ENCODE measurements around the gene IL17RC. TPM values are rescaled to one million over a fixed set of nuclear protein-coding genes. Genes with fewer than 3 reads are reported as not detected.
"Not testable (repeated sequence)": the region's sequence is repeated elsewhere in the genome, so short reads cannot be mapped to it uniquely, and the experiment has no call there.

The IL17RC gene
- polyA plus RNA-seq, 3 donors, result 8.3 to 17.9 (median 9.3) TPM

DNA sequence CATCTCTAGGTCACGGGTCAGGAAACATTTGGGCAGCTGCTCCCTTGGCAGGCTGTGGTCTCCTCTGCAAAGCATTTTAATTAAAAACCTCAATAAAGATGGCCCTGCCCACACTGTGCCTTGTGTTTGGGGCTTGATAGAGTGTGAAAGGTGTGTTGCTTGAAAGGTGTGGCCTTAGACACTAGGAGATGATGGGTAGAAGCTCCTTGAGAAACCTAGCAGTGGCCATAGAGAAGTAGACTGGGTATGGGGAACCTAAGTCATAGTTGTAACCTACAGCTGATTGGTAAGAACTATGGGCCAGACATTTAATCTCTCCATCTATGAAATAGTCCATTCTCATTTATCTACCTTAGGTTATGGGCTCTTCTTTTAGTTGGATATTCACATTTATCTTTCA, 23.2 kb upstream of the IL17RC start:
- H3K27ac ChIP-seq (ENCODE audit: low read depth in 1 of 2, low read length in 2 of 2), result no peak overlapping the region
- H3K9me3 ChIP-seq (replicated peaks in 1 of 2; ENCODE audit: control insufficient read depth in 1 of 2, insufficient read depth in 1 of 2, low read length in 2 of 2), result no peaks in the 10 kb centered on the region
- H3K9ac ChIP-seq (ENCODE audit: insufficient read depth, low read length, poor library complexity, severe bottlenecking), result no peak overlapping the region
- peaks cover 10 to 21% of the 10 kb centered on the region in 2 donors for H3K36me3 ChIP-seq (replicated peaks in 1 of 2; ENCODE audit: control insufficient read depth in 1 of 2, insufficient read depth in 2 of 2, low read length in 2 of 2)
- WGBS (ENCODE audit: insufficient coverage), result no CpG with 5 or more reads among the region's 1 CpG
- no peaks in the 10 kb centered on the region for H3K9me3 Mint-ChIP-seq
- H3K36me3 Mint-ChIP-seq, result peaks cover 24 to 28% of the 10 kb centered on the region in 2 donors
- peaks cover 12 to 16% of the 10 kb centered on the region in 2 donors for H3K4me1 ChIP-seq (ENCODE audit: control insufficient read depth in 1 of 2, insufficient read depth in 2 of 2, low read length in 2 of 2)
- H3K27ac Mint-ChIP-seq, result peak overlapping the region in 2 of 7 donors; percentile 7 to 79
- H3K4me2 ChIP-seq (replicated peaks; ENCODE audit: extremely low read depth, low read length, poor library complexity, severe bottlenecking), result no peak overlapping the region
- no peaks in the 10 kb centered on the region for H3K27me3 ChIP-seq (ENCODE audit: control insufficient read depth in 2 of 2, insufficient read depth in 2 of 2, low read length in 2 of 2)
- TF ChIP-seq, protein P1, sequence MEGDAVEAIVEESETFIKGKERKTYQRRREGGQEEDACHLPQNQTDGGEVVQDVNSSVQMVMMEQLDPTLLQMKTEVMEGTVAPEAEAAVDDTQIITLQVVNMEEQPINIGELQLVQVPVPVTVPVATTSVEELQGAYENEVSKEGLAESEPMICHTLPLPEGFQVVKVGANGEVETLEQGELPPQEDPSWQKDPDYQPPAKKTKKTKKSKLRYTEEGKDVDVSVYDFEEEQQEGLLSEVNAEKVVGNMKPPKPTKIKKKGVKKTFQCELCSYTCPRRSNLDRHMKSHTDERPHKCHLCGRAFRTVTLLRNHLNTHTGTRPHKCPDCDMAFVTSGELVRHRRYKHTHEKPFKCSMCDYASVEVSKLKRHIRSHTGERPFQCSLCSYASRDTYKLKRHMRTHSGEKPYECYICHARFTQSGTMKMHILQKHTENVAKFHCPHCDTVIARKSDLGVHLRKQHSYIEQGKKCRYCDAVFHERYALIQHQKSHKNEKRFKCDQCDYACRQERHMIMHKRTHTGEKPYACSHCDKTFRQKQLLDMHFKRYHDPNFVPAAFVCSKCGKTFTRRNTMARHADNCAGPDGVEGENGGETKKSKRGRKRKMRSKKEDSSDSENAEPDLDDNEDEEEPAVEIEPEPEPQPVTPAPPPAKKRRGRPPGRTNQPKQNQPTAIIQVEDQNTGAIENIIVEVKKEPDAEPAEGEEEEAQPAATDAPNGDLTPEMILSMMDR (IDR thresholded peaks at IDR 0.05), result no peak
- H3K4me1 Mint-ChIP-seq, result peaks cover 43% of the 10 kb centered on the region
- no peak for DNase-seq
- H4K20me1 ChIP-seq (ENCODE audit: insufficient read depth, low read length), result peaks cover 8% of the 10 kb centered on the region
- H3K27me3 Mint-ChIP-seq (ENCODE audit: low read depth in 3 of 3), result no peaks in the 10 kb centered on the region
- H3K79me2 ChIP-seq (ENCODE audit: insufficient read depth, low read length), result peaks cover 32% of the 10 kb centered on the region
- H3K4me3 Mint-ChIP-seq, result no peak overlapping the region
- no peak overlapping the region for H2AFZ ChIP-seq (ENCODE audit: insufficient read depth, low read depth, low read length, poor library complexity, severe bottlenecking)
- H3K4me3 ChIP-seq (replicated peaks in 1 of 3; ENCODE audit: low read depth in 2 of 3, low read length in 3 of 3), result no peak overlapping the region
- intact Hi-C loops (cut with micrococcal nuclease), result no loop called here

DNA sequence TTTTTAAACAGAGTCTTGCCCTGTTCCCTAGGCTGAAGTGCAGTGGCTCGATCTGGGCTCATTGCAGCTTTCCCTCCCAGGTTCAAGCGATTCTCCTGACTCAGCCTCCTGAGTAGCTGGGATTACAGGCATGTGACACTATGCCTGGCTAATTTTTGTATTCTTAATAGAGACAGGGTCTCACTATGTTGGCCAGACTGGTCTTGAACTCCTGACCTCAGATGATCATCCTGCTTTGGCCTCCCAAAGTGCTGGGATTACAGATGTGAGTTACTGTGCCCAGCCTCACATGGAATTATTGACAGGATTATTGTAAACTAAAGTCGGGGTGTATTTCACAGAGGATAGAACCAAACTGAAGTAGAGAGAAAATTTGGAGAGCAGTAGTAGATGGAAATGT, 21.2 kb upstream of the IL17RC start:
- WGBS (ENCODE audit: insufficient coverage), result 98% methylated on average over 3 of the region's 3 CpGs
- Histone ChIP-seq H3K4me1 (ENCODE audit: control insufficient read depth in 1 of 2, insufficient read depth in 2 of 2, low read length in 2 of 2) (peaks cover 8 to 10% of the 10 kb centered on the region in 2 donors), H3K36me3 (replicated peaks in 1 of 2; ENCODE audit: control insufficient read depth in 1 of 2, insufficient read depth in 2 of 2, low read length in 2 of 2) (peaks cover 10 to 21% of the 10 kb centered on the region in 2 donors), H3K79me2 (ENCODE audit: insufficient read depth, low read length) (peaks cover 27% of the 10 kb centered on the region)
- H3K9ac ChIP-seq (ENCODE audit: insufficient read depth, low read length, poor library complexity, severe bottlenecking); H2AFZ ChIP-seq (ENCODE audit: insufficient read depth, low read depth, low read length, poor library complexity, severe bottlenecking); H3K27ac ChIP-seq (ENCODE audit: low read depth in 1 of 2, low read length in 2 of 2); H3K4me2 ChIP-seq (replicated peaks; ENCODE audit: extremely low read depth, low read length, poor library complexity, severe bottlenecking); H3K9me3 ChIP-seq (replicated peaks in 1 of 2; ENCODE audit: control insufficient read depth in 1 of 2, insufficient read depth in 1 of 2, low read length in 2 of 2); H3K27me3 Mint-ChIP-seq (ENCODE audit: low read depth in 3 of 3); H3K4me3 Mint-ChIP-seq; H3K4me3 ChIP-seq (replicated peaks in 1 of 3; ENCODE audit: low read depth in 2 of 3, low read length in 3 of 3); DNase-seq; H3K9me3 Mint-ChIP-seq; H4K20me1 ChIP-seq (ENCODE audit: insufficient read depth, low read length); H3K27me3 ChIP-seq (ENCODE audit: control insufficient read depth in 2 of 2, insufficient read depth in 2 of 2, low read length in 2 of 2); intact Hi-C loops (cut with micrococcal nuclease): not testable (repeated sequence)
- peaks cover 44% of the 10 kb centered on the region for H3K4me1 Mint-ChIP-seq
- peaks cover 24 to 28% of the 10 kb centered on the region in 2 donors for H3K36me3 Mint-ChIP-seq
- H3K27ac Mint-ChIP-seq, result peak overlapping the region in 1 of 7 donors; percentile 5

DNA sequence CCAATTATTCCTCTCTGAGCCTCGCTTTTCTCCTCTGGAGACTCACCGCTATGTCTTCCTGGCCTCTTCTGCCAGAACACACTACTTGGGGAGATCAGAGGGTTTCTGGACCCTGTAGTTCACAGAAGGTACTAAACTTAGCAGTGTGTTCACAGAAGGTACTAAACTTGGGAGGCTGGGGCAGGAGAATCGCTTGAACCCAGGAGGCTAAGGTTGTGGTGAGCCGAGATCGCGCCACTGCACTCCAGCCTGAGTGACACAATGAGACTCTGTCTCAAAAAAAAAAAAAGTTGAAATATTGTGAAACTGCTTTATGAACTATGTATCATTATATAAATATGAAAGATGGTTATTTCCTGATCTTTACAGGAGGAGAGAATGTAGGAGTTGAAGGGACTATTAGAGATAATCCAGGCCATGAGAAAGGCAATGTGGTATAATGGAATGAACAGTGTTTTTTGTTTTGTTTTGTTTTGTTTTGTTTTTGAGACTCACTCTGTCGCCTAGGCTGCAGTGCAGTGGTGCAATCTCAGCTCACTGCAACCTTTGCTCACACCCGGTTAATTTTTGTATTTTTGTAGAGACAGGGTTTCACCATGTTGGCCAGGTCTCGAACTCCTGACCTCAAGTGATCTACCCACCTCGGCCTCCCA, 20.0 kb upstream of the IL17RC start:
- H3K27me3 Mint-ChIP-seq (ENCODE audit: low read depth in 3 of 3); H3K27ac ChIP-seq (ENCODE audit: low read depth in 1 of 2, low read length in 2 of 2); H3K4me2 ChIP-seq (replicated peaks; ENCODE audit: extremely low read depth, low read length, poor library complexity, severe bottlenecking); H3K27me3 ChIP-seq (ENCODE audit: control insufficient read depth in 2 of 2, insufficient read depth in 2 of 2, low read length in 2 of 2); H3K4me3 Mint-ChIP-seq; H2AFZ ChIP-seq (ENCODE audit: insufficient read depth, low read depth, low read length, poor library complexity, severe bottlenecking); intact Hi-C loops (cut with micrococcal nuclease); H3K9ac ChIP-seq (ENCODE audit: insufficient read depth, low read length, poor library complexity, severe bottlenecking); DNase-seq; H4K20me1 ChIP-seq (ENCODE audit: insufficient read depth, low read length); H3K9me3 Mint-ChIP-seq; H3K4me3 ChIP-seq (replicated peaks in 1 of 3; ENCODE audit: low read depth in 2 of 3, low read length in 3 of 3); H3K4me1 ChIP-seq (ENCODE audit: control insufficient read depth in 1 of 2, insufficient read depth in 2 of 2, low read length in 2 of 2); H3K9me3 ChIP-seq (replicated peaks in 1 of 2; ENCODE audit: control insufficient read depth in 1 of 2, insufficient read depth in 1 of 2, low read length in 2 of 2): not testable (repeated sequence)
- Mint-ChIP-seq H3K27ac (peak overlapping the region in 6 of 7 donors; percentile 37 to 76 (median 62)), H3K4me1 (peaks cover 41% of the 10 kb centered on the region), H3K36me3 (peaks cover 24 to 28% of the 10 kb centered on the region in 2 donors)
- H3K79me2 ChIP-seq (ENCODE audit: insufficient read depth, low read length), result peaks cover 16% of the 10 kb centered on the region
- 100% methylated on average over 2 of the region's 10 CpGs for WGBS (ENCODE audit: insufficient coverage)
- H3K36me3 ChIP-seq (replicated peaks in 1 of 2; ENCODE audit: control insufficient read depth in 1 of 2, insufficient read depth in 2 of 2, low read length in 2 of 2), result peaks cover 10 to 21% of the 10 kb centered on the region in 2 donors
